NCI-H524 treated with DMSO at 0.1 percent for 48 hours (cell line): Measurements from ENCODE around the gene PTPRN2.
"Not testable (repeated sequence)": the region's sequence is repeated elsewhere in the genome, so short reads cannot be mapped to it uniquely, and the experiment has no call there.

Source experiments
- DNase-seq: peaks from one replicate; lab custom pipeline; 2025; lab: John Stamatoyannopoulos, UW

The PTPRN2 gene

DNA sequence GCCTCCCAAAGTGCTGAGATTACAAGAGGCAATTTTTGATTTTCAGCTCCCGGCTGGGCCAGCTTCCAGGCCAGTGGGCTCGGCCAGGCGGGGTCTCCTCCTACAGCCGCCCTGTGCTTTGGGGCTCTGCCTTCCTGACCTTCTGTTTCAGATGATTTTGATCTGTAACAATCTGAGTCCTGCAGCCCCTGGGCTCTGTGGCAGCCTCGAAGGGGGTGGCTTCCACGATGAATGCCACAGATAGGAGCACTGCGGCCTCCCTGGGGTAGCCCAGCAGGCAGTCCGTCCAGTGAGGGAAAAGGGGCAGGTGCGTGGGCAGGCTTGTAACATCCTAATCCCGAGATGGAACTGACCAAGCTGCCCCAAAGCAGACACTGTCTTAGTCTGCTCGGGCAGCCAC, 1073.3 kb downstream of the PTPRN2 start:
- DNase-seq = no peak

DNA sequence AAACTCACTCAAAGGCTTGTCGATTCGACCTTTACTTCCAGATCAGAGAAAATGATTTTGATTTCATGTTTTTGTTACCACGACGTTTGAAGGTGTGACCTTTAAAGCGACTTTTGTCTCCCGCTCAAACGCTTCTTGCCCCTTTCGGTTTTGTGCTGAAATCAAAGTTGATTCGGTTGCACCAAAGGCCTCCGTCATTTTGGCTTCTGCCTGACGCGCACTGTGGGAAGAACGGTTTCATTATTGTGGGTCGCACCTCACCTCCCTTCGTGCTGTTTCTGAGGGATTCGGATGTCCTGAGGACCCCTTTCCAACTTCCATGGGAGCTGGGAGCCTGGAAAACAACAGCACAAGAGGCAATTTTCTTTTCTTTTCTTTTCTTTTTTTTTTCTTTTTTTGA, 1073.9 kb downstream of the PTPRN2 start:
- DNase-seq = no peak

DNA sequence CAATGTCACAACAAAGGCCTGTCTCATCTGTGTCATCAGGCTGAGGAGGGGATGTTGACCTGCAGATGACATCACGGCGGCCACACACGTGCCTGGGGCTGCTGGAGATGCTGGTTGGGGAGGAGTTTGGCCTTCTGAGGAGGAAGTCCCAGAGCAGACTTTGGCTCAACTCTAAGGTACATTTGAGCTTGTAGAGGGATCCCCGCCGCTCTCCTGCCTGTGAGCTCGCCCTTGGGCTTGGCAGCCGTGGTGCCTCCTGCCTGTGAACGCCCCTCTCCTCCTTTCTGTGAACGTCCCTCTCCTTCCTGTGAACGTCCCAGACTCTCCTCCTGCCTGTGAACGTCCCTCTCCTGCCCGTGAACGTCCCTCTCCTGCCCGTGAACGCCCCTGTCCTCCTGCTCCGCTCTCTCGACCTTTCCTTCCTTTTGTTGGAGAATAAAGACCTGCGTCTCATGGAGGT, 1074.4 kb downstream of the PTPRN2 start:
- no peak for DNase-seq

DNA sequence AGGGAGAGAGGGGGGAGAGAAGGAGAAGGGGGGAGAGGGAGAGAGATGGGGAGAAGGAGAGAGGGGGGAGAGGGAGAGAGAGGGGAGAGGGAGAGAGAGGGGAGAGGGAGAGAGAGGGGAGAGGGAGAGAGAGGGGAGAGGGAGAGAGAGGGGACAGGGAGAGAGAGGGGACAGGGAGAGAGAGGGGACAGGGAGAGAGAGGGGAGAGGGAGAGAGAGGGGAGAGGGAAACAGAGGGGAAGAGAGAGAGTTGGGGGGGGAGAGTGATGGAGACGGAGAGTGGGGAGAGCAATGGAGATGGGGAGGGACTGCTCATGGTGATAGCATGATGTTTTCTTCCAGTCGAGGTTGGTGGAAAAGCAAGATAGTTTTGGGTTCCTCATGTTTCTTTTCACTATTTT, 1078.4 kb downstream of the PTPRN2 start:
- DNase-seq = no peak

DNA sequence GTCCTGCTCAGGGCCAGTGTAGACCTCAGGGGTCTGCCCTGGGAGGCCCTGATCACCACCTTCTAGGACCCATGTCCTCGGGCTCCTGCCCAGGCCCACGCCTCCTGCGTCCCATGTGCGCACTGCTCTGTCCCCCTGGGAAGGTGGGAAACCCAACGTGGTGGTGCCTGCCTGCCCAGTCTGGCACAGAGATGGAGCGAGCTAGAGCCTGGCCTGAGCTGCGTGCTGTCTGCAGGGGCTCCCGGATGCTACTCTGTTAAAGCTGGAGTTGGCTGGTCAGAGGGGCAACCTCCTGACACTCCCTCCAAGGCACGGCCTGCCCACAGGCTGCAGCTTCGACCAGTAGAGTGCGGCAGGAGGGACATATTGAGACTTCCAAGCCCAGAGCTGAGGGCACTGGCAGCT, 1079.1 kb downstream of the PTPRN2 start:
- no peak for DNase-seq

DNA sequence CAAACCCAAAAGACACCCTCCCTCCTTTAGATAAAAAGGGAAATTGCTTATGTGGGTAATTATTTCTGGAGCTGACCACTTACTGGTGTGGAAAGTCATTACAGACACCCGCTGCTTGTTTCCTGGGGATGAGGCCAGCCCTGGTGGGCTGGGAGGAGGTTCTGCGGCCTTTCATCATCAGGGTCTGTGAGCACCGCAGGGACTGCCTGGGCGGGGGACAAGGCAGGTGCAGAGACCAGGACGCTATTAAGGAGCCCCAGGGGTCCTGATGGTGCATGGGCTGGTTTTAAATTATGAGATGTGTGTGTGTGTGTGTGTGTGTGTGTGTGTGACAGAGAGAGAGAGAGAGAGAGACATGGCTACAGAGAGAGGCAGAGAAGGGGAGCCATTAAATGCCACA, 1079.6 kb downstream of the PTPRN2 start:
- DNase-seq = no peak

DNA sequence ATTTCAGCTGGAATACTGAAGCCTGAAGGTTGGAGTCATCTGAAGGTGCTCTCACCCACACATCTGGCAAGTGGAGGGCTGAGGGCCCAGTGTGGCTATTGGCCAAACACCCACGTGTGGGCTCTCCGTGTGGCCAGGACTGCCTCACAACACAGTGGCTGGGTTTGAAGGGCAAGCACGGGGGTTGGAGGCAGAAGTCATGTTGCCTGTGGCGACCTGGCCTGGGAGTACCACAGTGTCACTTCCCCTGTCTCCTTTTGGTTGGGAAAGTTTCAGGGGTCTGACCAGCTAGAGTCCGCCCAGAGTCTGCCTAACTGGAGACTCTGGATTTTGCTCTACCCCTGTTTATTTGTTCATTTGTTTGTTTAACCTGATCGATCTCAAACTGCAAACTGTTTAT, 1081.4 kb downstream of the PTPRN2 start:
- DNase-seq = no peak

DNA sequence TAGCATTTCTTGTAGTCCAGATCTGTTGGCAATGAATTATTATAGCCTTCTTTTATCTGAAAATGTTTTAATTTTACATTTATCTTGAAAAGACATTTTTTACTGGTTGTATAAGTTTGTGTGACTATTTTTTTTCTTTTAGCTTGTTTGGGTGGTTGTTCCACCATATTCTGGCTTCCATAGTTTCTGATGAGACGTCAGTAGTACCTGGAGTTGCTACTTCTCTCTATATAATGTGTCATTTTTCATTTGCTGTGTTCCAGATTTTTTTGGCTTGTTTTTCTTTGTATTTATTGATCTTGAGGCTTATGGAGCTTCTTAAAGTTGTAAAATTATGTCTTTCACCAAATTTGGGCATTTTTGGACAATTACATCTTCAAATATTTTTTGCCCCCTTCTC, 1082.0 kb downstream of the PTPRN2 start:
- no peak for DNase-seq

DNA sequence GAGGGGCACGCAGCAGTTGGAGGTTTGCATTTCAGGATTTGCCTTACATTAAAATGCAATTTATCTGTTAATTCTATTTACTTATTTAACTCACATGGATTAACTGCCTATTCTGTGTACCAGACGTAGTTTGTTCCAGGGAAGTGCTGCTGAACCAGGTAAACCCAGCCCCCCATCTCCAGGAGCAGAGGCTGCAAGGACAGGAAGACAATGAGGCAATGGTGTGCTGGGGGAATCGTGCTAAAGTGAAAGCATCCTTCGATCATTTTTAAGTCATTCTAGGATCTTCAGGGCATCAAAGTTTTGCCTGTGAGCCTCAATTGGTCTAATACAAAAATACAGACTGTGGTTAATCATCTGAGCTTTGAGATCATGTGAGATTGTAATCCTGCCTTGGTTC, 1084.4 kb downstream of the PTPRN2 start:
- no peak for DNase-seq

DNA sequence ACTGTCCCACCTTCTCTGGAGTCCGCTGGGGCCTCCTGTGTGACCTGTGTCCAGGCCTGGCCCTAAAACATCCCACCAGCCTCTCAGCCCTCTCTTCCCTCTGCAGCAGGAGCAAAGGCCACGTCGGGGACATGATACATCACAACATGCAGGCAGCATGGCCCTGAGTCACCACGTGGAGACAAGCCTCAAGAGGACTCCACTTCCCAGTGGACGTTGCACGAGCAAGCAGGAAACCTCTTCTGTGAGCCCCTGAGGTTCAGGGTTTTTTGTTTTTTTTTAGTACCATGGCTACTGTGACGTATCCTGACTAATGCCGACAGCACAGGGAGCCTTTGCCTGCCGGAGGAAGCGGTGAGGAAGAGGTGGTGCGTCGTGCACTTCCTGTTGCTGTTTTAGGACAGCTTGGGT, 1084.9 kb downstream of the PTPRN2 start:
- DNase-seq = no peak

DNA sequence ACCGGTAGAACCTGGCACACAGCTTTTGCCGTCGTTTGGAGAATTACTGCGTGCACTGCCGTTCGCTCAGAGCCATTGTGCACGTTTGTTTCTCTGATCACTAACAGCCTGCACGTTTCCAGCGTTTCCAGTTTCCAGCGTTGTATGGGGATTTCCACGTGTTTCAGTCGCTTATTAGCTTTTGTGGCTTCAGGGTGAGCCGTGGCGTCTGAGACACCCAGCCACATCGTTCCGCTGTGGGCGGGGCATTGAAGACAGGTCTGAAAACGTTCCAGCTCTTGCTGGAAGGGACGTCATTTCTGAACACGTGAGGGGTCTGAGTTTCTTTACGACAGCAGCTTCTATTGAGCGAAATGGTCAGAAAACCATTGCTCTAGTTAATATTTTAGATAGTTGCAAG, 1086.0 kb downstream of the PTPRN2 start:
- no peak for DNase-seq

DNA sequence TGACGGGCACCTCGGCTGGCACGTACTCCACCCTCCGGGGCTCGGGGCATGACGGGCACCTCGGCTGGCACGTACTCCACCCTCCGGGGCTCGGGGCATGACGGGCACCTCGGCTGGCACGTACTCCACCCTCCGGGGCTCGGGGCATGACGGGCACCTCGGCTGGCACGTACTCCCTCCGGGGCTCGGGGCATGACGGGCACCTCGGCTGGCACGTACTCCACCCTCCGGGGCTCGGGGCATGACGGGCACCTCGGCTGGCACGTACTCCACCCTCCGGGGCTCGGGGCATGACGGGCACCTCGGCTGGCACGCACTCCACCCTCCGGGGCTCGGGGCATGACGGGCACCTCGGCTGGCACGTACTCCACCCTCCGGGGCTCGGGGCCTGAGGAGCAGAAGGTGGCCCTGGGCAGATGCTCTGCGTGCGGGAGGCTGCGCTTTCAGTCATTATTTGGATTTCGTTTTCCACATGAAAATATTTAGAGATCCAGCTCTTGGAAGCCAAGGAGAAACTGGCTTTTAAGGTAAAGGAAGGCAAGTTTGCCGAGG, 1086.6 kb downstream of the PTPRN2 start:
- not testable (repeated sequence) for DNase-seq

DNA sequence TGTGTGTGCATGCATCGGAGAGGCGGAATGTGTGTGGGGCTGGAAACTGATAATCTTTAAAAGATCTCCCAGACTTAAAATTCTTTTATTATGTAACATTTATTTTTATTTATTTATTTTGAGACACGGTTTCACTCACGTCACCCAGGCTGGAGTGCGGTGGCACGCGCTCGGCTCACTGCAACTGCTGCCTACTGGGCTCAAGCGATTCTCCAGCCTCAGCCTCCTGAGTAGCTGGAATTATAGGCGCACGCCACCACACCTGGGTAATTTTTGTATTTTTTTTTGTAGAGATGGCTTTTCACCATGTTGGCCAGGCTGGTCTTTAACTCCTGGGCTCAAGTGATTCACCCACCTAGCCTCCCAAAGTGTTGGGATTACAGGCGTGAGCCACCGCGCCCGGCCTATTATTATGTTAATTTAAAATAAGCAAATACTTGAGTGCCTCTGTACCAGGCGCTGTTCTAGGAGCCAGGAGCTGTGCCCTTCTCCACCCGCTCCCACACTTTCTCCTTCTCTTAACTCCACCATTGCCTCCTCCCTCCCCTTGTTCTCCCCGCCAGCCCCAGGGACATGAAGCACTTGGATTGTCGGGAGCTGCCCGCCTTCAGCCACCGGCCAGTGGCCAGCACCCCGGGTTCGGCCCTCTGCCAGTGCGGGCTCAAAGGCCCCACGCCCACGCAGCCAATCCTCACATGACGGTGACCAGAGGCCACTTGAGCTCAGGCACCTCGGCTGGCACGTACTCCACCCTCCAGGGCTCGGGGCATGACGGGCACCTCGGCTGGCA, 1087.3 kb downstream of the PTPRN2 start:
- no peak for DNase-seq

DNA sequence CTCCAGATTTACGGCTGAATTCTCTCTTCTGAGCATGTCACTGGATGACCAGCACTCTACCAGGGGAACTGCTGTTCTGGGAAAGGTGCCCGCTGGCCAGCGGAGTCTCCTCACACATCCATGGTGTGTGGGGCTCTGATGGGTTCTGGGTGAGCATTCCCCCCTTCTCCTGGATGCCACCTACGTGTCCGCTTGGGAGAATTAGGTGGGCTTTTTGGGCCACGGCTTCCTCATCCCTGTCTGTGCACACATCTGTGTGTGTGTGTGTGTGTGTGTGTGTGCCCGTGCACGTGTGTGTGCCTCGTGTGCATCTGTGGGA, 1087.8 kb downstream of the PTPRN2 start:
- DNase-seq = no peak

DNA sequence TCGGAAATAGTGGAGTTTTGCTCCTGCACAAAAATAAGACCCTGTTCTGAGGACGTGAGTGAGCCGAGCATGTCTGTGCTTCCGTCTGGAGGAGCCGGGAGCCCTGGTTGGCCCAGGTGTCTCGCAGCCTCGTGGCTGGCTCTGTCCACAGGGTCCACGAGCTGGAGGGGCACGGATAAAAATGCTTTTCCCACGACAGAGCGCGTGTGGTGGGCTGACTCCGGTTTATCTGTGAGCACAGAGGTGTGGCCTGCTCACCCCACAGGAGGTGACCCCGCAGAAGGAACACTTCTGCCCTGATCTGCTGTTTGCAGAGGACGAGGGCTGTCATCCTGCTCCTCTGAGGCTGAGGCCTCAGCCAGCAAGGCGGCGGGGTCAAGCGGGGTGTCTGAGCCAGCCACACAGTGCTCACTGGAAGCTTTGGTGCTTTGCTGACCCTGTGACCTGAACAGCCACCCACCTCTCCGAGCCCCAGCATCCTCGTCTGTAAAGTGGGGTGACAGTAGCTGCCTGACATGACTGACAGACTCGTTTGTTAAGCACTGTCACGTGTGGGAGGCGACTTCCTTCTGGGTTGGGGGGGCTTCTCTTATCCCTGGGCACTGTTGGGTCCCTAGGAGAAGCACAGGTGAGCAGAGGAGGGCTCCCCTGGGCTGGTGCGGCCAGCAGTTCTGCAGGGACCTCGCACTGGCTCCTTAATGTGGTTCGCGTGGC, 1088.3 kb downstream of the PTPRN2 start:
- DNase-seq = no peak

DNA sequence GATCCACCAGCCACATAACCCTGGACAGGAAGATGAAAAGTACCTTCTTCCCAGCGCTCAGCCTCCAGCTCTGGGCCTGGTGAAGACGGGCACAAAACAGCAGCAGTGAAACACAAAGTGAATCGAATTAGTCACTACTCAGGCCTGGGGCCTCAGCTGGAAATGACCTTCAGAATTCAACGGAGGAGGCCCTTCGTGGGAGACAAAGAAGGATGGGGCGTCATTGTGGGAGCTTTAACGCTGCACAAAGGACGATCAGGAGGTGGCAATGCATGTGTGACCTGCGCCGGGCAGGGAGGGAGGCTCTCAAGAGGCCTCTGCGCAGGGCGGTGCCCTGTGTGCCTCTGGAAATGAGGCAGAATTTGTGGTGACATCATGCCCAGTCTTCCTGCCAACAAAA, 1089.0 kb downstream of the PTPRN2 start:
- DNase-seq = no peak

DNA sequence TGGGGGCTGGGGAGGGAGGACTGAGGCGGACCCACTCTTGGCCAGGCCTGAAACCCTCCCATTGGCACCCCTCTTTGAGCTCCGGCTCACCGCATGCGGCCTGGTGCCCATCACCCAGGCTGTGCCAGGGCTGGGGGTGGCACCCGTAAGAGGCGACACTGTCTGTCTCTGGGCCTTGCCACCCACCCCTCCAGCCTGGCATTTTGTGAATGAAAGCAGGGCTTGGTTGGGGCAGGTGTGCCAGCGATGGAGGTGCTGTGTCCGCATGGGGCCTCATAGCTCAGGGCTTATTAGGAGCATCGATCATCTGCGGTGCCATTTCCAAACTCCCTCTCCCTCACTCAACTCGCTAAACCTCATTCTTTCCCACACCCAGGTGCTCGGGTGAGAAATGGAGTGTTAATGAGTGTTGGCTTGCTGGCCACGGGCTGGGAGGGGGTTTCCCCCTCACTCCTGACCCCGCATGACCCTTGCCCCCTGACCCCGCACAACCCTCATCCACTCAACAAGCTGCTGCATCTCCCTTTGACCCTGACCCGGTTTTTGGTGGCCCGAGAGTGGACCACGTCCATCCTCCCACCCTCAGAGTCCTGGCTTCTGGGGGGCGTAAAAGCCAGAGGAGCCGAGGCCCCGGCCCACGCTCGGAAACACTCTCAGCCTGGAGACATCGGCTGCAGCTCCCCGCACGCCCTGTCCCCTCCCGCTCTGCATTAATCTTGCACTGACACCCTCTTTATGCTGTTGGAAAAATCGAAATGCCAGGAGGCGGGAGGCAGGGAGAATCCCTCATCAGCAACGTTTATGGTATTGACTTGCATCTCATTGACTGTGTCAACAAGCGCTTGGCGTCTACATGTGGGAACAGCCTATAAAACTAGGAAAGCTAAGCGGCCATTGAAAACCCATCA, 1089.6 kb downstream of the PTPRN2 start:
- DNase-seq = no peak

DNA sequence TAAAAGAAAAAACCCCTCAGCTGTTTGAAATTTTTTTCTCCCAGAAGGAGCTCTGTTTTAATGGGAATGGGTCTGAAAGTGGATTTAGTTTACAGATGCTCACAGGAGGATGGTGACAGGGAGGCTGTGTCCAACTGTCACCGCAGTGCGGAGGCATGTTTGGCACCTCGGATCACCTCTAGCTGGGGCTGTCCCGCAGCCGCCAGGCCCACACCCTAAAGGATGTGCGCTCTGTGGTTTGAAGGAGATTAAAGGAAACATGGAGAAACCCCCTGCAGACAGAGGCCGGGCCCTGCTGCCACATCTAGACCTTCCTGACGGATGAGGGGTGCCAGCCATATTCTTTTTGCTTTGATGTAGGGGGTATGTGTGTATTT, 1090.3 kb downstream of the PTPRN2 start:
- DNase-seq = no peak

DNA sequence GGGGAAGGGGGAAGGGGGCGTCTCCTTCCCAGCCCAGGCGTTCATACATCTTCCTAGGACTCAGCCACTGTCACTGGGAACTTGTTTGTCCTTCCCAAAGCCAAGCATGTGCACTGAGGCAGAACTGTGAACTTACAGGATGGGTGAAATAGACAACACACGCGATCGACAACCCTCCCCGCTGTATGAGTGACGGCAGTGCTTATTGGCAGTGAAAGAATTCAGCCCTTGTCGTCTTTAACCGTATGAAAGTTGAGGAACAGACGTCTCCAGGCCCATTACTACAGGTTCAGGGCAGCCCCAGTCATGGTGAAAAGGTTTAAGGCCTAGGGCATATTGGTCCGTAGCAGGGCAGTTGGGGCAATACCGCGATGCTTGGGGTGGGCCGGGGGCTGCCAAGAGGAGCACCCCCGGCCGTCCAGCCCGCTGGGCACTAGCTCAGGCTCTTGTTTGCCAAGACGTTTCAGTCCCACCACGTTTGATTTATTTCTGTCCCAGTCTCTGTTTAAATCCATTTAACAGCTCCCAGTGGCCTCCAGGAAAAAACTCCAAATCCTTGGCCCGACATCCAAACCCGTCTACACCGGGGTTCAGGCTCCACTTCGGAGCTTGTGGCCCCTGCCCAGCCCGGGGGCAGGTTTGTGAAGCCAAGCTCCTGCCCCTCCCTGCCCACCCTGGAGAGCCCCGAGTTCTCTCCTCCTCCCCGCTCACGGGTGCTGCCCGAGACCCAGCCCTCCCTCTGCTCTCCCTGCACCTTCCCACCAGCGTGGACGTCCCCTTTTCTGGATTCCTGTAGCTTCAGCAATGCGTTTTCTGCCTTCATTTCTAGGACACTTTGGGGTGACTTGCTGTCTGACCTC, 1091.0 kb downstream of the PTPRN2 start:
- no peak for DNase-seq

DNA sequence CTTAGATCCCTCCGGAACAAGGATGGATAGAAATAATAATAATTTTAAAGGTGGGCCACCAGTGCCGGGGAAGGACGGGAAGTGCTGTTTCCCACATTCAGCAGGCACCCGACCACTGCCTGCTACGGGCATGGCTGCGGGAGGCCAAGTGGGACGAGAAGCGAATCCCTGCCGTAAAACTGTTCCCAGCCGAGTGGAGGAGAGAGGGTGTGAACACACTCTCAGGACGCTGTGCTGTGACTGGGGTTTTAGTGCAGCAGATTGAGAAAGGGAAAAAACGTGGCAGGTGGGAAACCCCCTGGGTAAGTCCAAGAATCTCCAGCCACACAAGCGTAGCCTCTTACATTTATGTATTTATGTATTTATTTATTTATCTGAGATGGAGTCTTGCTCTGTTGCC, 1092.0 kb downstream of the PTPRN2 start:
- no peak for DNase-seq

DNA sequence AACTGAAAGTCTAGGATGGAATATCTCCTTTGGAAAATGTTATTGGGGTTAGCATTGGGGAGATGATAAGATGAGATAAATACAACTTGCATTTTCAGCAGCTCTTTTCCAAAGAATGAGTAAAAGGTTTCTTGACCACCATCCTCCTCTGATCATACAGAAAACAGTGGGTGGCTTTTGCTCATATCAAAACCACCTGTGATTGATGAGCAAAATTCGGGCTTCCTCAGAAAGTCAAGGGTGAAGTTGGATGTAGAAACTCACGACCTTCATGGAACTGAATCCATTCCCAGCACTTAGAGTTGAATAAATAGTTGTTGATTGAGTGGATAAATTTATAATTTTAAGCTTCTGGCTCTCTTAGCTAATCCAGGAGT, 1092.5 kb downstream of the PTPRN2 start:
- no peak for DNase-seq
